DMS114 treated with DMSO at 0.1 percent for 48 hours (cell line): Measurements from ENCODE around the gene KCTD8.

Source experiments
- DNase-seq: peaks from one replicate; lab custom pipeline; 2025; ENCODE audit not compliant: unreplicated experiment; lab: John Stamatoyannopoulos, UW

KCTD8 gene

GRCh38 chr4:44448521-44449461 is at the start of gene KCTD8:
Gene KCTD8 (minus strand): TSS chr4:44448809.
- DNase-seq = no peak

GRCh38 chr4:44494810-44495701 is 46.4 kb upstream of the KCTD8 start:
- DNase-seq = no peak

GRCh38 chr4:44493924-44494323 is 45.3 kb upstream of the KCTD8 start:
- DNase-seq = peak; percentile 6

GRCh38 chr4:44487341-44487740 is 38.7 kb upstream of the KCTD8 start:
- DNase-seq = no peak

- no peak for DNase-seq
These were observed 31.1 kb upstream of the KCTD8 start for GRCh38 chr4:44479731-44480130.

GRCh38 chr4:44462259-44462658 is 13.7 kb upstream of the KCTD8 start:
- DNase-seq = no peak

GRCh38 chr4:44447563-44448504 is 775 bp downstream of the KCTD8 start:
- DNase-seq = no peak

- no peak for DNase-seq
These were observed 1.6 kb downstream of the KCTD8 start for GRCh38 chr4:44446801-44447562.

- DNase-seq = no peak
These were observed 2.4 kb downstream of the KCTD8 start for GRCh38 chr4:44446191-44446590.

- no peak for DNase-seq
These were observed 9.9 kb downstream of the KCTD8 start for GRCh38 chr4:44438687-44439086.

- no peak for DNase-seq
These were observed 14.4 kb downstream of the KCTD8 start for GRCh38 chr4:44434247-44434646.

- DNase-seq = peak; percentile 3
These were observed 22.9 kb downstream of the KCTD8 start for GRCh38 chr4:44425614-44426208.

- DNase-seq = no peak
These were observed 25.7 kb downstream of the KCTD8 start for GRCh38 chr4:44422912-44423311.

- DNase-seq = no peak
These were observed 27.1 kb downstream of the KCTD8 start for GRCh38 chr4:44421330-44422065.

- no peak for DNase-seq
These were observed 33.4 kb downstream of the KCTD8 start for GRCh38 chr4:44415251-44415650.

- no peak for DNase-seq
These were observed 80.0 kb downstream of the KCTD8 start for GRCh38 chr4:44368413-44369167.

- no peak for DNase-seq
These were observed 94.4 kb downstream of the KCTD8 start for GRCh38 chr4:44354172-44354571.

- no peak for DNase-seq
These were observed 97.5 kb downstream of the KCTD8 start for GRCh38 chr4:44351069-44351468.
